LHCN-M2 (cell line): ENCODE results near the gene GATAD2A. TPM values are rescaled to one million over a fixed set of nuclear protein-coding genes. Genes with fewer than 3 reads are reported as not detected.

Experiments used
- DNase-seq: peaks from one replicate; pipeline ENCODE4 v3.0.0-alpha.2; 2012; ENCODE audit warnings: low read depth
- total RNA-seq: library from RNA; depleted of rRNA; stranded (reverse); fragments of >200 nt; gene quantifications from 2 replicates; pipeline ENCODE4 v1.2.3, GENCODE V29; 2014

GATAD2A gene
- total RNA-seq, 1 experiment from 2014 or later: 64.1 TPM

GRCh38 chr19:19531951-19532805 lies 126.7 kb downstream of the GATAD2A start:
- DNase-seq: peak; percentile 50

- DNase-seq: no peak
Measured at GRCh38 chr19:19532806-19533701, 127.6 kb downstream of the GATAD2A start.

GRCh38 chr19:19533841-19534240 lies 128.4 kb downstream of the GATAD2A start:
- DNase-seq: no peak

GRCh38 chr19:19534556-19535265 lies 129.2 kb downstream of the GATAD2A start:
- no peak for DNase-seq

- no peak for DNase-seq
Measured at GRCh38 chr19:19535311-19536191, 130.1 kb downstream of the GATAD2A start.

- no peak for DNase-seq
Measured at GRCh38 chr19:19537075-19538048, 131.9 kb downstream of the GATAD2A start.

GRCh38 chr19:19538061-19538784 lies 132.7 kb downstream of the GATAD2A start, which contains the start of gene CILP2:
CILP2 (plus strand) TSS chr19:19538265; CDS start chr19:19538350, 85 bp downstream.
- DNase-seq: no peak

GRCh38 chr19:19538785-19539166 lies 133.3 kb downstream of the GATAD2A start:
- DNase-seq: no peak

GRCh38 chr19:19539698-19540063 lies 134.2 kb downstream of the GATAD2A start:
- DNase-seq: no peak

- no peak for DNase-seq
Measured at GRCh38 chr19:19540064-19540714, 134.7 kb downstream of the GATAD2A start.

- DNase-seq: no peak
Measured at GRCh38 chr19:19540715-19541515, 135.4 kb downstream of the GATAD2A start.

- no peak for DNase-seq
Measured at GRCh38 chr19:19541616-19542015, 136.1 kb downstream of the GATAD2A start.

GRCh38 chr19:19542507-19542906 lies 137.0 kb downstream of the GATAD2A start:
- no peak for DNase-seq

- DNase-seq: no peak
Measured at GRCh38 chr19:19543101-19543500, 137.6 kb downstream of the GATAD2A start.

GRCh38 chr19:19543640-19544039 lies 138.2 kb downstream of the GATAD2A start:
- no peak for DNase-seq

- no peak for DNase-seq
Measured at GRCh38 chr19:19544257-19544953, 138.9 kb downstream of the GATAD2A start.
